ENCODE data around the gene GALNT2. TPM values are rescaled to one million over a fixed set of nuclear protein-coding genes. Genes with fewer than 3 reads are reported as not detected.

GALNT2 gene
- total and polyA plus RNA-seq, 9 of the 15 experiments (the other 6 are each of a cell fraction or from before 2014, with no cell fraction given), result 1.6 to 106 (median 51.9) TPM

DNA sequence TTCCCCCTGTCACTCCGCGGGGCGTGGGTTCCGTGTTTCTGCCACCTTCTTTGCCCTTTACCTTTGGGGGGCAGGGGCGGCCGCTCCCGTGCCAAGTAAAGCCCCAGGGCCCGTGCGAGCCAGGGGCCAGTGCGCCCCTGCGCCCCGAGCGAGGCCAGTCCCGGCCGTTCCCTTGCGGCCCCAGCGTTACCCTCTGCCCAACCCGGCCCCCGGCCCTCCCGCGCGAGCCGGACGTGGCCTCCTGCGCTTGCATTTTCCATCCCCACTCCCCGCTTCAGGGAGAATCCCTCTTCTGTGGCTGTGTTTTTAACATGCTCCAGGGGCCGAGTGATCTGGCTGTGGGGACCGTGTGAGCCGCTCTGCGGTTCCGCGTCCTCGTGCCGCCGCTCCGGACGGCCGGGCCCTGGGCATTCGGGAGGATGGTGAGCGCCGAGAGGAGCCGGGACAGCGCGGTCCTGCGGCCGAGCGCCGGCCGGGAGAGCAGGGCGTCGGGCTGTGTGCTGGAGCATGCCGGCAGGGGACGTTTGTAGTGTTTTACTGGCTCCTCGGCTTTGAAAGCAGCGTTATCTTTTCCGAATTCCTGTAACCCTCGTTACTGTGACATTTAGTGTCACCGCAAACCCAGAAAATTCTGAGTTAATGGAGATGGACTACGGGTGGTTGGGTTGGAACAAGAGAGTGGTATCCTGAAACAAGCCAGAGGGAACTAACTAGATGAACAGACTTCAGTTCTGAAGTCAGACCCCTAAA lies 1.0 kb downstream of the GALNT2 start (continued):
- TF ChIP-seq, protein P1, sequence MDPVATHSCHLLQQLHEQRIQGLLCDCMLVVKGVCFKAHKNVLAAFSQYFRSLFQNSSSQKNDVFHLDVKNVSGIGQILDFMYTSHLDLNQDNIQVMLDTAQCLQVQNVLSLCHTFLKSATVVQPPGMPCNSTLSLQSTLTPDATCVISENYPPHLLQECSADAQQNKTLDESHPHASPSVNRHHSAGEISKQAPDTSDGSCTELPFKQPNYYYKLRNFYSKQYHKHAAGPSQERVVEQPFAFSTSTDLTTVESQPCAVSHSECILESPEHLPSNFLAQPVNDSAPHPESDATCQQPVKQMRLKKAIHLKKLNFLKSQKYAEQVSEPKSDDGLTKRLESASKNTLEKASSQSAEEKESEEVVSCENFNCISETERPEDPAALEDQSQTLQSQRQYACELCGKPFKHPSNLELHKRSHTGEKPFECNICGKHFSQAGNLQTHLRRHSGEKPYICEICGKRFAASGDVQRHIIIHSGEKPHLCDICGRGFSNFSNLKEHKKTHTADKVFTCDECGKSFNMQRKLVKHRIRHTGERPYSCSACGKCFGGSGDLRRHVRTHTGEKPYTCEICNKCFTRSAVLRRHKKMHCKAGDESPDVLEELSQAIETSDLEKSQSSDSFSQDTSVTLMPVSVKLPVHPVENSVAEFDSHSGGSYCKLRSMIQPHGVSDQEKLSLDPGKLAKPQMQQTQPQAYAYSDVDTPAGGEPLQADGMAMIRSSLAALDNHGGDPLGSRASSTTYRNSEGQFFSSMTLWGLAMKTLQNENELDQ (CRISPR knock-in tag; IDR thresholded peaks at IDR 0.05; ENCODE audit: borderline replicate concordance), result no peak; the same call in 1 of the 2 replicates
- peak; percentile 64; the same call in 1 of the 2 replicates for TF ChIP-seq NR3C1 (CRISPR knock-in tag; IDR thresholded peaks at IDR 0.05)
- no peak for TF ChIP-seq HDAC3 (IDR thresholded peaks at IDR 0.05; ENCODE audit: borderline replicate concordance, partially characterized antibody)
- TF ChIP-seq, protein P2, sequence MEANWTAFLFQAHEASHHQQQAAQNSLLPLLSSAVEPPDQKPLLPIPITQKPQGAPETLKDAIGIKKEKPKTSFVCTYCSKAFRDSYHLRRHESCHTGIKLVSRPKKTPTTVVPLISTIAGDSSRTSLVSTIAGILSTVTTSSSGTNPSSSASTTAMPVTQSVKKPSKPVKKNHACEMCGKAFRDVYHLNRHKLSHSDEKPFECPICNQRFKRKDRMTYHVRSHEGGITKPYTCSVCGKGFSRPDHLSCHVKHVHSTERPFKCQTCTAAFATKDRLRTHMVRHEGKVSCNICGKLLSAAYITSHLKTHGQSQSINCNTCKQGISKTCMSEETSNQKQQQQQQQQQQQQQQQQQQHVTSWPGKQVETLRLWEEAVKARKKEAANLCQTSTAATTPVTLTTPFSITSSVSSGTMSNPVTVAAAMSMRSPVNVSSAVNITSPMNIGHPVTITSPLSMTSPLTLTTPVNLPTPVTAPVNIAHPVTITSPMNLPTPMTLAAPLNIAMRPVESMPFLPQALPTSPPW (CRISPR knock-in tag; IDR thresholded peaks at IDR 0.05), result no peak
- TF ChIP-seq, protein P3, sequence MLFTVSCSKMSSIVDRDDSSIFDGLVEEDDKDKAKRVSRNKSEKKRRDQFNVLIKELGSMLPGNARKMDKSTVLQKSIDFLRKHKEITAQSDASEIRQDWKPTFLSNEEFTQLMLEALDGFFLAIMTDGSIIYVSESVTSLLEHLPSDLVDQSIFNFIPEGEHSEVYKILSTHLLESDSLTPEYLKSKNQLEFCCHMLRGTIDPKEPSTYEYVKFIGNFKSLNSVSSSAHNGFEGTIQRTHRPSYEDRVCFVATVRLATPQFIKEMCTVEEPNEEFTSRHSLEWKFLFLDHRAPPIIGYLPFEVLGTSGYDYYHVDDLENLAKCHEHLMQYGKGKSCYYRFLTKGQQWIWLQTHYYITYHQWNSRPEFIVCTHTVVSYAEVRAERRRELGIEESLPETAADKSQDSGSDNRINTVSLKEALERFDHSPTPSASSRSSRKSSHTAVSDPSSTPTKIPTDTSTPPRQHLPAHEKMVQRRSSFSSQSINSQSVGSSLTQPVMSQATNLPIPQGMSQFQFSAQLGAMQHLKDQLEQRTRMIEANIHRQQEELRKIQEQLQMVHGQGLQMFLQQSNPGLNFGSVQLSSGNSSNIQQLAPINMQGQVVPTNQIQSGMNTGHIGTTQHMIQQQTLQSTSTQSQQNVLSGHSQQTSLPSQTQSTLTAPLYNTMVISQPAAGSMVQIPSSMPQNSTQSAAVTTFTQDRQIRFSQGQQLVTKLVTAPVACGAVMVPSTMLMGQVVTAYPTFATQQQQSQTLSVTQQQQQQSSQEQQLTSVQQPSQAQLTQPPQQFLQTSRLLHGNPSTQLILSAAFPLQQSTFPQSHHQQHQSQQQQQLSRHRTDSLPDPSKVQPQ (CRISPR knock-in tag; IDR thresholded peaks at IDR 0.05; ENCODE audit: borderline replicate concordance), result no peak
- no peak for TF ChIP-seq NCOA2 (IDR thresholded peaks at IDR 0.05; ENCODE audit: partially characterized antibody in 2 of 2)
- no peak for TF ChIP-seq ZBTB7A (IDR thresholded peaks at IDR 0.05; ENCODE audit: borderline replicate concordance, control insufficient read depth, low read depth, low read length)
- no peak for TF ChIP-seq SMARCC2 (IDR thresholded peaks at IDR 0.05; ENCODE audit: low read depth)
- TF ChIP-seq STAG1 (CRISPR knock-in tag; IDR thresholded peaks at IDR 0.05; ENCODE audit: borderline replicate concordance), result no peak
- TF ChIP-seq, protein P4, sequence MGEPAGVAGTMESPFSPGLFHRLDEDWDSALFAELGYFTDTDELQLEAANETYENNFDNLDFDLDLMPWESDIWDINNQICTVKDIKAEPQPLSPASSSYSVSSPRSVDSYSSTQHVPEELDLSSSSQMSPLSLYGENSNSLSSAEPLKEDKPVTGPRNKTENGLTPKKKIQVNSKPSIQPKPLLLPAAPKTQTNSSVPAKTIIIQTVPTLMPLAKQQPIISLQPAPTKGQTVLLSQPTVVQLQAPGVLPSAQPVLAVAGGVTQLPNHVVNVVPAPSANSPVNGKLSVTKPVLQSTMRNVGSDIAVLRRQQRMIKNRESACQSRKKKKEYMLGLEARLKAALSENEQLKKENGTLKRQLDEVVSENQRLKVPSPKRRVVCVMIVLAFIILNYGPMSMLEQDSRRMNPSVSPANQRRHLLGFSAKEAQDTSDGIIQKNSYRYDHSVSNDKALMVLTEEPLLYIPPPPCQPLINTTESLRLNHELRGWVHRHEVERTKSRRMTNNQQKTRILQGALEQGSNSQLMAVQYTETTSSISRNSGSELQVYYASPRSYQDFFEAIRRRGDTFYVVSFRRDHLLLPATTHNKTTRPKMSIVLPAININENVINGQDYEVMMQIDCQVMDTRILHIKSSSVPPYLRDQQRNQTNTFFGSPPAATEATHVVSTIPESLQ (CRISPR knock-in tag; IDR thresholded peaks at IDR 0.05), result 0 out of 2 replicates have a peak, but pooled peaks have one; percentile 51

Measured in K562 (cell line).